ENCODE results near the gene MCUB.

DNA sequence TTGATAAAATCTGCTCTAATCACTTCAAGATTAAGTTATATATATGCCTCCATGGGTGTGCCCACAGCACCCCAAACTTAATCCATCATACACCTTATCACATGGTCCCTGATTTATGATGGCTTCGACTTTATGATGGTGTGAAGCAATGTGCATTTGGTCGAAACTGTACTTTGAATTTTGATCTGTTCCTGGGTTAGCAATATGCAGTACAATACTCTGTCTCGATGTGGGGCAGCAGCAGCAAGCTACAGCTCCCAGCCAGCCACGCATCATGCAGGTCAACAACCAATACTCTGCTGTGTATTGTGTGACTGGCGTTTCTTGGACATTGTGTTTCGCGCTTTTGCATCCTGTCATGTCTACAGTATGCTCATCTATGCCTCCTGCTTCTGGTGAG is 62.6 kb downstream of the MCUB start:
- TF ChIP-seq CTCF (IDR thresholded peaks at IDR 0.05), result no peak
- TF ChIP-seq POLR2AphosphoS5 (IDR thresholded peaks at IDR 0.05), result no peak

All from prostate gland (tissue), 2 donors.